Measurements from ENCODE around the gene HECTD2. TPM values are rescaled to one million over a fixed set of nuclear protein-coding genes. Genes with fewer than 3 reads are reported as not detected.
"Not testable (repeated sequence)": the region's sequence is repeated elsewhere in the genome, so short reads cannot be mapped to it uniquely, and the experiment has no call there.

Gene HECTD2
- polyA plus RNA-seq, 1 donor, result 14.5 TPM

DNA sequence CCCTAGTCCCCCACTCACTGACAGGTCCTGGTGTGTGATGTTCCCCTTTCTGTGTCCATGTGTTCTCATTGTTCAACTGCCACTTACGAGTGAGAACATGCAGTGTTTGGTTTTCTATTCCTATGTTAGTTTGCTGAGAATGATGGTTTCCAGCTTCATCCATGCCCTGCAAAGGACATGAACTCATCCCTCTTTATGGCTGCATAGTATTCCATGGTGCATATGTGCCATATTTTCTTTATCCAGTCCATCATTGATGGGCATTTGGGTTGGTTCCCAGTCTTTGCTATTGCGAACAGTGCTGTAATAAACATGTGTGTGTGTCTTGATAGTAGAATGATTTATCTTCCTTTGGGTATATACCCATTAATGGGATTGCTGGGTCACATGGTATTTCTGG, 28.1 kb downstream of the HECTD2 start:
- DNase-seq; H3K4me1 ChIP-seq (ENCODE audit: control insufficient read depth, insufficient read depth, low read length); H3K27me3 ChIP-seq (ENCODE audit: control insufficient read depth, insufficient read depth, low read length); H3K36me3 ChIP-seq (ENCODE audit: control insufficient read depth, insufficient read depth, low read length); H3K4me3 ChIP-seq (ENCODE audit: low read length); H3K27ac ChIP-seq (ENCODE audit: low read length); H3K9me3 ChIP-seq (ENCODE audit: control insufficient read depth, low read depth, low read length): not testable (repeated sequence)
- WGBS (ENCODE audit: insufficient coverage, low lambda C conversion rate), result no CpG with 5 or more reads among the region's 2 CpGs

- DNase-seq, result no peak
- WGBS (ENCODE audit: insufficient coverage, low lambda C conversion rate), result 100% methylated on average over 1 of the region's 6 CpGs
- no peak overlapping the region for H3K27ac ChIP-seq (ENCODE audit: low read length)
These were observed 34.4 kb downstream of the HECTD2 start for GRCh38 chr10:91444211-91445182.

GRCh38 chr10:91452063-91452462, 41.9 kb downstream of the HECTD2 start:
- Histone ChIP-seq H3K27ac (ENCODE audit: low read length) (no peak overlapping the region), H3K4me3 (ENCODE audit: low read length) (no peak overlapping the region), H3K4me1 (ENCODE audit: control insufficient read depth, insufficient read depth, low read length) (no peaks in the 10 kb centered on the region), H3K36me3 (ENCODE audit: control insufficient read depth, insufficient read depth, low read length) (no peaks in the 10 kb centered on the region), H3K9me3 (ENCODE audit: control insufficient read depth, low read depth, low read length) (peaks cover 7% of the 10 kb centered on the region), H3K27me3 (ENCODE audit: control insufficient read depth, insufficient read depth, low read length) (no peaks in the 10 kb centered on the region)
- no peak for DNase-seq

More at GRCh38 chr10:91444211-91445182, 34.4 kb downstream of the HECTD2 start:
- H3K9me3 ChIP-seq (ENCODE audit: control insufficient read depth, low read depth, low read length), result no peaks in the 10 kb centered on the region
- peaks cover 3% of the 10 kb centered on the region for H3K36me3 ChIP-seq (ENCODE audit: control insufficient read depth, insufficient read depth, low read length)
- no peaks in the 10 kb centered on the region for H3K4me1 ChIP-seq (ENCODE audit: control insufficient read depth, insufficient read depth, low read length)
- no peak overlapping the region for H3K4me3 ChIP-seq (ENCODE audit: low read length)
- H3K27me3 ChIP-seq (ENCODE audit: control insufficient read depth, insufficient read depth, low read length), result no peaks in the 10 kb centered on the region

DNA sequence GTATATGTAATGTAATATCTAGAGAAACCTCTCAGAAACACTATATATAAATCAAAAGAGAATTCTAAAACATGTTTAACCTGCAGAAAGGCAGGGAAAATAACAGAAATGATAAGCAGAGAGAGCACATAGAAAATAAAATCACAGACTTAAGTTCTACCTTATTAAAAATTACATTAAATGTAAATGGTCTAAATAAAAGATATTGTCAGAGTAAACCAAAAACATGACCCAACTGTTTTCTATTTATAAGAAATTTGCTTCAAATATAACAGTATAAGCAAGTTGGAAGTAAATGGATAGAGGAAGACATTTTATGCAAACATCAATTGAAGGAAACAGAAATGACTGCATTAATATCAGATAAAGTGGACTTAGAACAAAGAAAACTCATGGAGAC, 43.4 kb downstream of the HECTD2 start:
- Histone ChIP-seq H3K4me1 (ENCODE audit: control insufficient read depth, insufficient read depth, low read length) (no peaks in the 10 kb centered on the region), H3K27me3 (ENCODE audit: control insufficient read depth, insufficient read depth, low read length) (no peaks in the 10 kb centered on the region), H3K9me3 (ENCODE audit: control insufficient read depth, low read depth, low read length) (peaks cover 7% of the 10 kb centered on the region), H3K36me3 (ENCODE audit: control insufficient read depth, insufficient read depth, low read length) (no peaks in the 10 kb centered on the region), H3K4me3 (ENCODE audit: low read length) (no peak overlapping the region), H3K27ac (ENCODE audit: low read length) (no peak overlapping the region)
- DNase-seq, result no peak

DNA sequence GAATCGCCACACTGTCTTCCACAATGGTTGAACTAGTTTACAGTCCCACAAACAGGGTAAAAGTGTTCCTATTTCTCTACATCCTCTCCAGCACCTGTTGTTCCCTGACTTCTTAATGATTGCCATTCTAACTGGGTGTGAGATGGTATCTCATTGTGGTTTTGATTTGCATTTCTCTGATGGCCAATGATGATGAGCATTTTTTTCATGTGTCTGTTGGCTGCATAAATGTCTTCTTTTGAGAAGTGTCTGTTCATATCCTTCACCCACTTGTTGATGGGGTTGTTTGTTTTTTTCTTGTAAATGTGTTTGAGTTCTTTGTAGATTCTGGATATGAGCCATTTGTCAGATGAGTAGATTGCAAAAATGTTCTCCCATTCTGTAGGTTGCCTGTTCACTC, 45.0 kb downstream of the HECTD2 start:
- not testable (repeated sequence) for H3K9me3 ChIP-seq (ENCODE audit: control insufficient read depth, low read depth, low read length); DNase-seq; H3K4me1 ChIP-seq (ENCODE audit: control insufficient read depth, insufficient read depth, low read length); H3K27ac ChIP-seq (ENCODE audit: low read length); H3K27me3 ChIP-seq (ENCODE audit: control insufficient read depth, insufficient read depth, low read length); H3K4me3 ChIP-seq (ENCODE audit: low read length); H3K36me3 ChIP-seq (ENCODE audit: control insufficient read depth, insufficient read depth, low read length)
- no CpG with 5 or more reads among the region's 1 CpG for WGBS (ENCODE audit: insufficient coverage, low lambda C conversion rate)

DNA sequence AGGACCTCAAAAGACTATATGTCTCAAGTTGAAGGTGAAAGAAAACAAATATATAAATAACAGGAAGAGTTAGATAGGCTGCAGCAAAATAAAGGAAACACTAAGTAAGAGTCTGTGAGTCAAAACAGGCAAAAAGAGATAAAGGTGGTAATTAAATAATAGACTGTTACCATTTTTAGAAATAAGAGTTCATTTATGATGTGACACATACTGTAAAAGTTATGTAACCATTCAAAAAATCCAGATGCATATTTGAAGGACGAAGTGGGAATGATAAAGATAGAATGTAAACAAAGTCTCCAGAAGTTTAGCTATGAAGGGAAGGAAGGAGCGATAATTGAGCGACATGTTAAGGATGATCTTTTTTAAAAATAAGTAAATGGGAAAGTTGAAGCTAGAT, 50.5 kb downstream of the HECTD2 start:
- Histone ChIP-seq H3K27ac (ENCODE audit: low read length) (no peak overlapping the region), H3K36me3 (ENCODE audit: control insufficient read depth, insufficient read depth, low read length) (peaks cover 14% of the 10 kb centered on the region), H3K4me1 (ENCODE audit: control insufficient read depth, insufficient read depth, low read length) (no peaks in the 10 kb centered on the region), H3K9me3 (ENCODE audit: control insufficient read depth, low read depth, low read length) (no peaks in the 10 kb centered on the region), H3K4me3 (ENCODE audit: low read length) (no peak overlapping the region), H3K27me3 (ENCODE audit: control insufficient read depth, insufficient read depth, low read length) (no peaks in the 10 kb centered on the region)
- DNase-seq, result no peak
- 89% methylated on average over 3 of the region's 3 CpGs for WGBS (ENCODE audit: insufficient coverage, low lambda C conversion rate)

DNA sequence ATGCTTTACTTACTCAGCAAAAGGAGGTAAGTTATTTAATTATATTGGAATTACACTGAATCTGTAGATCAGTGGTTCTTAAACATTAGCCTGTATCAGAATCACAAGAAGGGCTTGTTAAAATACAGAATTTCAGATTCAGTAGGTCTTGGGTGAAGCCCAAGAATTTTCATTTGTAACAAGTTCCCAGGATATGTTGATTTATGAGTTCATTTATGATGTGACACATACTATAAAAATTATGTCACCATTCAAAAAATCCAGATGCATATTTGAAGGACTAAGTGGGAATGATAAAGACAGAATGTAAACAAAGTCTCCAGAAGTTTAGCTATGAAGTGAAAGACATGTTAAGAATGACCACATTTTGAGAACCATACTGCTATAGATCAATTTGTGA, 52.3 kb downstream of the HECTD2 start:
- H3K27me3 ChIP-seq (ENCODE audit: control insufficient read depth, insufficient read depth, low read length), result no peaks in the 10 kb centered on the region
- H3K4me1 ChIP-seq (ENCODE audit: control insufficient read depth, insufficient read depth, low read length), result no peaks in the 10 kb centered on the region
- H3K9me3 ChIP-seq (ENCODE audit: control insufficient read depth, low read depth, low read length), result no peaks in the 10 kb centered on the region
- peaks cover 21% of the 10 kb centered on the region for H3K36me3 ChIP-seq (ENCODE audit: control insufficient read depth, insufficient read depth, low read length)
- no peak overlapping the region for H3K4me3 ChIP-seq (ENCODE audit: low read length)
- DNase-seq, result no peak
- no peak overlapping the region for H3K27ac ChIP-seq (ENCODE audit: low read length)

DNA sequence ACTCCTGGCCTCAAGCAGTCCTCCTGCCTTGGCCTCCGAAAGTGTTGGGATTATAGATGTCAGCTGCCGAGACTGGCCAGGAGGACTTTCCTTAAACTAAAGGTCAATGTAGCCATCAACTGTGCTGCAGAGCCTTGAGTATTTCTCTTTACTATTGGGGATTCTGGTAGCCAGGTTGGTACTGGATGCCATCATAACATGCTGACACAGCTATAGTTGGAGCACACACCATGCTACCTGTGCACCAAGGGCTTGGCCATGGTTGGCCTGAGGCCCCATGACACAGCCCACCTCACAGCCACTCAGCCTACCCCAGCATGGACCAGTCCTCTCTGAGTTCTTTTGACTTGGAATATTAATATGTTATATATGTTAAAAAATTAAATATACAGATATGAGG, 54.4 kb downstream of the HECTD2 start:
- no peak for DNase-seq
- Histone ChIP-seq H3K9me3 (ENCODE audit: control insufficient read depth, low read depth, low read length) (no peaks in the 10 kb centered on the region), H3K27ac (ENCODE audit: low read length) (no peak overlapping the region), H3K36me3 (ENCODE audit: control insufficient read depth, insufficient read depth, low read length) (peaks cover 27% of the 10 kb centered on the region), H3K27me3 (ENCODE audit: control insufficient read depth, insufficient read depth, low read length) (no peaks in the 10 kb centered on the region), H3K4me1 (ENCODE audit: control insufficient read depth, insufficient read depth, low read length) (no peaks in the 10 kb centered on the region), H3K4me3 (ENCODE audit: low read length) (no peak overlapping the region)
- WGBS (ENCODE audit: insufficient coverage, low lambda C conversion rate), result no CpG with 5 or more reads among the region's 2 CpGs

GRCh38 chr10:91465261-91465660, 55.1 kb downstream of the HECTD2 start:
- Histone ChIP-seq H3K4me3 (ENCODE audit: low read length) (no peak overlapping the region), H3K36me3 (ENCODE audit: control insufficient read depth, insufficient read depth, low read length) (peaks cover 26% of the 10 kb centered on the region), H3K27ac (ENCODE audit: low read length) (no peak overlapping the region), H3K9me3 (ENCODE audit: control insufficient read depth, low read depth, low read length) (peaks cover 3% of the 10 kb centered on the region), H3K27me3 (ENCODE audit: control insufficient read depth, insufficient read depth, low read length) (no peaks in the 10 kb centered on the region), H3K4me1 (ENCODE audit: control insufficient read depth, insufficient read depth, low read length) (no peaks in the 10 kb centered on the region)
- WGBS (ENCODE audit: insufficient coverage, low lambda C conversion rate), result no CpG with 5 or more reads among the region's 1 CpG
- no peak for DNase-seq

DNA sequence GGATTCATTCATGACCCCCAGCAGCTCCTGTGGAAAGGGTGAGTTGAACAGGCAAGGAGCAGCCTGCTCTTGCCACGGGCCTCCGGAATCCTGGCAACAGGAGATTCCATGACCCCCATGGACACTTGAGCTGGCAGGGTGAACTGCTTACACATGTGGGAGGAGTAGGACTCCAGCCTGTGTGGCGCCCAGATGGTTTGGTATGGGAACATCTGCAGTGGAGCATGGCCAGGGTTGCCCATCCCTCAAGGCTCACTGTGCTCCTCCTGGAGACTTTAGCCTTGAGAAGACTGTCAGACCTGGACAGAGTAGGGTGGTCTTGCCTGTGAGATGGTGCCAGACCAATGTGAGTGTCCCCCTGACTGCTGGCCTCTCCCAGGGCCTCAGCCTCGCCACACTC, 57.0 kb downstream of the HECTD2 start:
- Histone ChIP-seq H3K27ac (ENCODE audit: low read length) (no peak overlapping the region), H3K36me3 (ENCODE audit: control insufficient read depth, insufficient read depth, low read length) (peaks cover 25% of the 10 kb centered on the region), H3K4me1 (ENCODE audit: control insufficient read depth, insufficient read depth, low read length) (no peaks in the 10 kb centered on the region), H3K4me3 (ENCODE audit: low read length) (no peak overlapping the region), H3K9me3 (ENCODE audit: control insufficient read depth, low read depth, low read length) (peaks cover 4% of the 10 kb centered on the region), H3K27me3 (ENCODE audit: control insufficient read depth, insufficient read depth, low read length) (no peaks in the 10 kb centered on the region)
- WGBS (ENCODE audit: insufficient coverage, low lambda C conversion rate), result 100% methylated on average over 1 of the region's 4 CpGs
- no peak for DNase-seq

GRCh38 chr10:91471602-91472001, 61.5 kb downstream of the HECTD2 start:
- WGBS (ENCODE audit: insufficient coverage, low lambda C conversion rate), result 83% methylated on average over 1 of the region's 1 CpG
- Histone ChIP-seq H3K27me3 (ENCODE audit: control insufficient read depth, insufficient read depth, low read length) (no peaks in the 10 kb centered on the region), H3K27ac (ENCODE audit: low read length) (no peak overlapping the region), H3K9me3 (ENCODE audit: control insufficient read depth, low read depth, low read length) (peaks cover 4% of the 10 kb centered on the region), H3K4me1 (ENCODE audit: control insufficient read depth, insufficient read depth, low read length) (no peaks in the 10 kb centered on the region), H3K36me3 (ENCODE audit: control insufficient read depth, insufficient read depth, low read length) (peaks cover 13% of the 10 kb centered on the region), H3K4me3 (ENCODE audit: low read length) (no peak overlapping the region)
- DNase-seq, result no peak

Data from large intestine (tissue), 3 donors.